GM18517 (cell line): ENCODE data around the gene KCNN1.
A peak's percentile ranks its signal among the peaks of the same experiment; 100 is the strongest.
"Not testable (repeated sequence)": the region's sequence is repeated elsewhere in the genome, so short reads cannot be mapped to it uniquely, and the experiment has no call there.

Experiments used
- ATAC-seq: cut with Tn5 transposase; IDR thresholded peaks from one replicate; pipeline ENCODE4 v1.9.1; 2021; ENCODE audit warnings: mild to moderate bottlenecking, moderate library complexity; ENCODE audit not compliant: unreplicated experiment

The KCNN1 gene

DNA sequence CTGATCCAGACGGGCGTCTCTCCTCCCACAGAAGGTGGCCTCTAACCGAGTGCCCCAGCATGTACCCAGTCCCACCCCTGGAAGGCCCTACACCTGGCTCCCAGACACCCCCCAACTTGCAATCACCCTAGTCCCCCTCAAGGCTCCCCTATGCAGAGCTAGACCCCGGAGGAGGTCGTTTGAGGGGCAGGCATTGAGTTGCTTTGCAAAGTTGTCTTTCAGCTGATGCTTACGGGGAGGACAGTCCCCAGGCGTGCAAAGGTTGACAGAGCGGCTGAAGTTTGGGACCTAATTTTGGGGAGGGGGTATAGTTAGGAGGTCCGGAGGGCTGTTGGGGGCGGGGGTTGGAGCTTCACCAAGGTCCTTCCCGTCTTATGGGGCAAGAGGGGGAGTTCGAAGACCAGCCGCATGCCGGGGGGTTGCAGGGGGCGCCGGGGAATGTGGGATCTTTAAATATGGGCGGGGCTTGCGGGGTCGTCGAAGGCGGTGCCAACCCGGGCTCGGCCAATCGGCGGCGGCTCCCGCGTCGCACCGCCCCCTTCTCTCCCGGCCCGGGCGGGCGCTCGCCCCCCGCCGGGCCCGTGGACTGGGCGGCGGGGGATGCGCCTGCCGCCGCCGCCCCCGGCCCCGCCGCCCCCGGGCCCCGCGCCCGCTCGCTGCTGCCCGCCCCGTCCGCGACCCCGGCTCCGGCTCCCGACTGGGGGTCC, at the start of gene KCNN1:
Gene KCNN1 (plus strand): TSS at position 558 of the 707 bp plus-strand sequence. CDS start 6,782 bp downstream, outside the sequence.
- ATAC-seq, result no peak

DNA sequence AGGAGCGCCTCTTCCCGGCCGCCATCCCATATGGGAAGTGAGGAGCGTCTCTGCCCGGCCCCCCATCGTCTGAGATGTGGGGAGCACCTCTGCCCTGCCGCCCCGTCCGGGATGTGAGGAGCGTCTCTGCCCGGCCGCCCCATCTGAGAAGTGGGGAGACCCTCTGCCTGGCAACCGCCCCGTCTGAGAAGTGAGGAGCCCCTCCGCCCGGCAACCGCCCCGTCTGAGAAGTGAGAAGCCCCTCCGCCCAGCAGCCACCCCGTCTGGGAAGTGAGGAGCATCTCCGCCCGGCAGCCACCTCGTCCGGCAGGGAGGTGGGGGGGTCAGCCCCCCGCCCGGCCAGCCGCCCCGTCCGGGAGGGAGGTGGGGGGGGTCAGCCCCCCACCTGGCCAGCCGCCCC, 48.8 kb upstream of the KCNN1 start:
- not testable (repeated sequence) for ATAC-seq

- ATAC-seq, result not testable (repeated sequence)
Observed at GRCh38 chr19:17919122-17919521, 47.8 kb upstream of the KCNN1 start.

DNA sequence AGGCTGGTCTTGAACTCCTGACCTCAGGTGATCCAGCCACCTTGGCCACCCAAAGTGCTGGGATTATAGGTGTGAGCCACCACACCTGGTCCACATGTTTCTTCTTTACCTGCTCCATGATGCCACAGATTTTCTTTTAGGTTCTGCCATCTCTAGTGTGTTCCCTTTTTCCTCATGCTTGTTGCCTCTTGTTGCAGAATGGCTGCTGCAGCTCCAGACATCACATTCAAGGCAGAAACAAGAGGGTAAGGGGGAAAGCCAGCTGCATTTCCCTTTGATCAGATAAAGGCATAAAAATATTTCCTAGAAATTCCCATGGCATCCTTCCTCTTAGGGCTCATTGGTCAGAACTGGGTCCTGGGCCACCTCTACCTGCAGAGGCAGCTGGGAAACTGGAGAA, 46.4 kb upstream of the KCNN1 start:
- no peak for ATAC-seq

DNA sequence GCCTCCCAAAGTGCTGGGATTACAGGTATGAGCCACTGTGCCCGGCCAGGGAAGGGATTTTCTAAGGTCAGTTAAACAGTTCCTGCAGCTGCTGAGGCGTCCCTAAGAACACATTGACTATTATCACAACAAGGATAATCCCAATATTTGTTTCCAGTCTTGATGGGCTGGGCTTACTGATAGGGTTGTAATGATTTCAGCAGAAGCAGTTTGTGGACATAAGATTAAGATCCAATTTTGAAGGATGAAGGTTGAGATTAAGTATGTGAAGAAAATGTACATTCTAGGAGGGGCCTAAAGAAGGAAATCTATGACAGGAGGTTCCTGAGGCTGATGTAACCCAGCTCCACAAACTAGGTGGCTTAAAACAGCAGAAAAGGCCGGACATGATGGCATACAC, 44.8 kb upstream of the KCNN1 start:
- ATAC-seq, result no peak

- no peak for ATAC-seq
Observed at GRCh38 chr19:17926044-17926443, 40.9 kb upstream of the KCNN1 start.

DNA sequence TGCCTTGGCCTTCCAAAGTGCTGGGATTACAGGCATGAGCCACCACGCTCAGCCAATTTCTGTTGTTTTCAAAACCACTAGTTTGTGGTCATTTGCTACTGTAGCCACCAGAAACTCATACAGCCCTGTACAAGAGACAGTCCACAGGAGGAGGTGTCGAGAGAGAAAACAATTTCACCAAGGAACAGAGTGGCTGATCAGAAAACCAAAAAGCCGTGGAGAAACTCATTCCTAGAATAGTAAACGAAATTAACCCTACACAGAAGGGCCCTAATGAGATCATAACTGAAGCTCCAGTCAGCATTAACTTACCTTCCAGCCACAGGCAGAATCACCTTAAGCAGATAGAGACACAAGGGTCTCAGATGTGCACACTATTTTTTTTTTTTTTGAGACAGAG, 37.9 kb upstream of the KCNN1 start:
- ATAC-seq, result no peak

DNA sequence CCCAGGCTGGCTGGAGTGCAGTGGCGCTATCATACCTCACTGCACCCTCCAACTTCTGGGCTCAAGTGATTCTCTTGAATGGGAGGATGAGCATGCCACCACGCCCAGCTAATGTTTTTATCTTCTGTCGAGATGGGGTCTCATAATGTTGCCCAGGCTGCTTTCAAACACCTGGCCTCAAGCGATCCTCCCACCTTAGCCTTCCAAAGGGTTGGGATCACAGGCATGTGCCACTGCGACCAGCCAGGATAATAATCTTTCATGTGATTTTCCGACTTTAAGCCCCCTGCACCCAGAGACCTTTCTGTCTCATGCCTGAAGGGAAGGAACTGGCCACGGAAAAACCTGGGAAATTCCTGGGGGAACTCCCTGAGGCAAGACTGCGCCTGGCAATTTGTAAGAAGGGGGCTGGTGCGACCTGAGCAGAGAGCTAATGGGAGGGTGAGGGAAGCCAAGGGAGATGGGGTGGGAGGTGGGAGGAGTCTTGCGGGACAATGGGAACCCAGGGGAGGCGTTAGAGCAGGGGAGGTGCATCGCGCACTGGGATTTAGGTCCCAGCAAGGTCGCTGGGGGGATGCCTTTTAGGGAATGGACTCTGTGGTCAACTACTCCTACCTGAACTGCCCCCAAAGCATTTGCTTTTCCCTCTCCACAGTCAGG, 35.2 kb upstream of the KCNN1 start:
- ATAC-seq, result no peak

DNA sequence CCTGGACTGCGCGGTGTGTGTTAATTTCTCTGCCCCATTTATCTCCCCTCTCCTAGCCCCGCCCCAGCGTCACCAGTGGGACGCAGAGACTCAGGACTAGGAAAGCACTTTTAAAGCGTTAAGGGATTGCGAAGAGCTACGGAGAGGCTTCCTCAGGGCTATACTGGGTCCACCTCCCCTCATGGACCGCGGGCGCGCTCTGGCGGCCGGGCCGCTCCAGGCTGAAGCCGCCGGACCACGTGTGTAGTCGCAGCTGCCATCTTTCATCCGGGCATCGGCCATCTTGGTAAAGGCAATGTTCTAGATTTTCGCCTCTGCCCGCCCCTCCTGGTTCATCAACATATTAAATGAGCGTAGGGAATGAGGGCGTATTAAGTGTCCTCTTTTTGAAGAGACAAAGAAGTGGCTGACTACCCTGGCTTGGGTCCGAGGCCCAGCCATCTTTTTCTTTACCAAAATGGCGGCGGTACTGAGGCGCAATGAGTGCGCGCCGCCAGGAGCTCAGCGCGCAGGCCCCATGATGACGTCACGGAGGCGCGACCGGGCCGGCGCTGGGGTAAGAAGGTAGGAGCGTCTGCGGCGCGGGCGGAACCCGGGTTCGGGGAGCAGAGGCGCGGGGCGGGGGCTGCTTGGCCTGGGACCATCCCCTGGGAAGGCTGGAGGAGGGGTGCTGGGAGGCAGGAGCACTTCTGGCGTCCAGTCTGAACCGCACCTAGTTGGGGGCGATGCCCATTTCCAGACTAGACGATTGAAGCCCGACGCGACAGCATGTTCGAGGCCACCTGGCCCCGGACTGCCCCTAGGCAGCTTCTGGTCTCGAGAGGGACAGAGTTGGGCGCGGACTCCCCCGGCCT, 34.2 kb upstream of the KCNN1 start, which contains the start of gene CCDC124:
Gene CCDC124 (plus strand): TSS at position 531 of the 854 bp plus-strand sequence. CDS start 3,406 bp downstream, outside the sequence.
- peak; percentile 76 for ATAC-seq

- no peak for ATAC-seq
Observed at GRCh38 chr19:17933414-17934129, 33.3 kb upstream of the KCNN1 start.

DNA sequence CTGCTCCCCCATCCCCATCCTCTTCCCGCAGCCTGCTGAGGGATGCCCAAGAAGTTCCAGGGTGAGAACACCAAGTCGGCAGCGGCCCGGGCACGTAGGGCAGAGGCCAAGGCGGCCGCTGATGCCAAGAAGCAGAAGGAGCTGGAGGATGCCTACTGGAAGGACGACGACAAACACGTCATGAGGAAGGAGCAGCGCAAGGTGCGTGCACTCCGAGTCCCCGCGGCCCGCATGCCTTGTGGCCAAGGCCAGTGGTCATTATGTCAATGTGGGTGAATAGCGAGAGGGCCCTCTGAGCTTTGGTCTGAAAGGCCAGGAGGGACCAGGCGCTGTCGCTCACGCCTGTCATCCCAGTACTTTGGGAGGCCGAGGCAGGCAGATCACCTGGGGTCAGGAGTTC, 30.5 kb upstream of the KCNN1 start:
- no peak for ATAC-seq

DNA sequence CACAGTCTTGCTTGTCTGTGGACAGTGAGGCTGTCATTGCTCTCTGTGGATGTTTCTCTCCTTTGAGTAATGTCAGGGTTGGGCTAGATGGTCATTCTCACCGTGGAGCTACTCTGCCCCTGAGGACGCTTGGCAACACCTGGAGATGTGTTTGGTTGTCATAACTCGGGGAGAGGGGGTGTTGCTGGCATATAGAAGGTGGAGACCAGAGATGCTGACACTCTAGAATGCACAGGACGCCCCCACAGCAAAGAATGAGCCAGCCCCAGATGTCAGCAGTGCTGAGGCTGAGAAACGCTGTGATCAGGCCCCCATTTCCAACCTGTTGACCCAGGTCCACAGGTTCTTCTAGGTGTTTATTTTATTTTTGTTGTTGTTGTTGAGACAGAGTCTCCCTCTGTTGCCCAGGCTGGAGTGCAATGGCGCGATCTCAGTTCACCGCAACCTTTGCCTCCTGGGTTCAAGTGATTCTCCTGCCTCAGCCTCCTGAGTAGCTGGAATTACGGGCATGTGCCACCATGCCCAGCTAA, 29.5 kb upstream of the KCNN1 start:
- no peak for ATAC-seq

DNA sequence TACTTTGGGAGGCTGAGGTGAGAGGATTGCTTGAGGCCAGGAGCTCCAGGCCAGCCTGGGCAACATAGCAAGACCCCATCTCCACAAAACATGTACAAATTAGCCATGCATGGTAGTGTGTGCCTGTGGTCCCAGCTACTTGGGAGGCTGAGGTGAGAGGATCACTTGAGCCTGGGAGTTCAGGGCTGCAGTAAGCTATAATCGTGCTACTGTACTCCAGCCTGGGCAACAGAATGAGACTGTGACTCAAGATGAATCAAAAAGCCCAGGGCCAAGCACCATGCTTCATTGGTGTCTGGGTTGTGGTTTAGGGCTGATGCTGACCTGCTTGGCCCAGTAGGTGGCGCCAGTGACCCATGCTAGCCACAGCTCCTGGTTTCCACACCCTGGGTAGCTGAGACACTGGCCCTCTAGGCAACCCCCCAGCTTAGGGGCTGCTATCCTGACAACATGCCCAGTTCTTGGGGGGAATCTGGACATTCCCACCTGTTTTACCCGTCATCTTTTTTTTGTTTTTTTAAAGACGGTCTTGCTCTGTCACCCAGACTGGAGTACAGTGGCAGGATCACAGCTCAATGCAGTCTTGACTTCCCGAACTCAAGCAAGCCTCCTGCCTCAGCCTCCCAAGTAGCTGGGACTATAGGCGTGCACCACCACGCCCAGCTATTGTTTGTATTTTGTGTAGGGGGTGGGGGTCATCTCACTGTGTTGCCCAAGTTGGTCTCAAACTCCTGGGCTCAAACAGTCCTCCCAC, 28.6 kb upstream of the KCNN1 start:
- ATAC-seq, result no peak

DNA sequence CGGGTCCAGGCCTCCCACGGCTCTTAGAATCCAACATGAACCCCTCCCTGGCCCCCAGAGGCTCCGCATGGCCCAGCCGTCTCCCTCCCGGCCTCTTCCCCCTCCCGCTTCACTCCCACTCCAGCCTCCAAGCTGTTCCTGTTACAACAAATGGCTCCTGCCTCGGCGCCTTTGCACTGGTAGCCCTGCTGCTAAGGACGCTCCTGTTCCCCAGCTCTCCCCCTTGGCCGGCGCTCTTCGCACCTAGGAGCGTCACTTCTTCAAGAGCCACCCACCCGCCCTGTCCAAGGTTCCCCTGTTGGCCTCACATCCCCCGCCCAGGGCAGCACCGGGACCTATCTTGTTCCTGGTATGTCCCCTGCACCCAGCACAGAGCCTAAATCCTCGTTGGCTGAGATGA, 24.7 kb upstream of the KCNN1 start:
- no peak for ATAC-seq

- ATAC-seq, result no peak
Observed at GRCh38 chr19:17942582-17943273, 24.2 kb upstream of the KCNN1 start.

- ATAC-seq, result no peak
Observed at GRCh38 chr19:17943274-17944221, 23.4 kb upstream of the KCNN1 start.

DNA sequence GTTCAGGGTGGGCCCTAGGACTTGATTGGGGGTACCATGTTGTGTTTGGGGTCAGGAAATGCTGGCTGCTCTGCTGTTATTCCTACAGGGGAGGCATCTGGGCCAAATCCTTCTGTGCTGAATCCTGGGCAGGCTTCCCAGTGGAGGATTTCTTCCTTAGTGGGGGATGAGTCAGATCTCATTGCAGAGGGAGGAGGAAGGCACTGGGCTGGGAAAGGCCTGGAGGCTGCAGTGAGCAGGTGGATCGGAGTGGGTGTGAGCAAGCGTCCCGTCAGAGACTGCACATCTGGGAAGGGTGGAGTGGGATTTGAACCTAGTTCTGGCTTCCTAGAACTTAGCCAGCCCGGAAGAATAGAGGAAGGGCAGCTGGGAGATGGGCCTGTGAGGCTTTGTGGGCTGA, 22.6 kb upstream of the KCNN1 start:
- no peak for ATAC-seq
